PC-9 (cell line): ENCODE results near the gene LENG8.

Source experiments
- EZH2 ChIP-seq: fragments of 200-600 bp; sonication (generic); IDR thresholded peaks from 2 replicates; pipeline ENCODE4 v1.8.0; 2017; ENCODE audit warnings: antibody characterized with exemption, low read depth
- TF ChIP-seq, protein P1 (sequence below): fragments of 200-600 bp; sonication (generic); conservative IDR thresholded peaks from 2 replicates; pipeline ENCODE4 v1.6.1; 2017; ENCODE audit warnings: mixed run types, antibody characterized with exemption, mild to moderate bottlenecking, moderate library complexity

DNA sequence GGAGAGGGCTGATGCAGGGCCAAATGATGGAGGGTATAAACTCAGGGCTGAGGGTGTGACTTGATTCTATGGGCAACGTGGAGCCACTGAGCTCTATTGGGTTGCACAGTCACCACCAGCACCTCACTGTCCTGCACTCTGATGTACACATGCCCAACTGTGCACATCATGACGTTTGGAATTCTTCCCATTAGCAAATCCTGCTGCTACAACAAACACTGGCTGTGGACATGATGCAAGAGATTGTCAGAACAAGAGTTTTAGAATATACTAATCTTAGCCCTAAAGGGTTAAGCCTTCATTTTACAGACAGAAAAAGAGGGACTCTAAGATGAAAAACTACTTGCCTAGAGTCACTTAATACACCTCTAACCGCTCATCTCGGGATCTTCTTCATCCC, 36.1 kb upstream of the LENG8 start:
- TF ChIP-seq, protein P1, sequence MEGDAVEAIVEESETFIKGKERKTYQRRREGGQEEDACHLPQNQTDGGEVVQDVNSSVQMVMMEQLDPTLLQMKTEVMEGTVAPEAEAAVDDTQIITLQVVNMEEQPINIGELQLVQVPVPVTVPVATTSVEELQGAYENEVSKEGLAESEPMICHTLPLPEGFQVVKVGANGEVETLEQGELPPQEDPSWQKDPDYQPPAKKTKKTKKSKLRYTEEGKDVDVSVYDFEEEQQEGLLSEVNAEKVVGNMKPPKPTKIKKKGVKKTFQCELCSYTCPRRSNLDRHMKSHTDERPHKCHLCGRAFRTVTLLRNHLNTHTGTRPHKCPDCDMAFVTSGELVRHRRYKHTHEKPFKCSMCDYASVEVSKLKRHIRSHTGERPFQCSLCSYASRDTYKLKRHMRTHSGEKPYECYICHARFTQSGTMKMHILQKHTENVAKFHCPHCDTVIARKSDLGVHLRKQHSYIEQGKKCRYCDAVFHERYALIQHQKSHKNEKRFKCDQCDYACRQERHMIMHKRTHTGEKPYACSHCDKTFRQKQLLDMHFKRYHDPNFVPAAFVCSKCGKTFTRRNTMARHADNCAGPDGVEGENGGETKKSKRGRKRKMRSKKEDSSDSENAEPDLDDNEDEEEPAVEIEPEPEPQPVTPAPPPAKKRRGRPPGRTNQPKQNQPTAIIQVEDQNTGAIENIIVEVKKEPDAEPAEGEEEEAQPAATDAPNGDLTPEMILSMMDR: no peak
- no peak for TF ChIP-seq EZH2
